A549 (cell line): ENCODE data around the gene RNF217.

ENCODE experiments used
- CTCF ChIP-seq: fragments of >200 bp; sonication (Bioruptor Twin); formaldehyde crosslinking; IDR thresholded peaks from 3 replicates; pipeline ENCODE4 v1.5.1; 2016
- EHMT2 ChIP-seq: fragments of 200-600 bp; sonication (generic); IDR thresholded peaks from 2 replicates; pipeline ENCODE4 v1.6.1; 2016; ENCODE audit warnings: antibody characterized with exemption, low read depth, mild to moderate bottlenecking, moderate library complexity
- ESRRA ChIP-seq: fragments of 150-350 bp; IDR thresholded peaks from 2 replicates; pipeline ENCODE4 v1.6.1; 2014; ENCODE audit warnings: mild to moderate bottlenecking, low read length, borderline replicate concordance
- HOXA7 ChIP-seq: fragments of 250-450 bp; sonication (Bioruptor Pico); IDR thresholded peaks from 2 replicates; pipeline ENCODE4 v1.5.0; 2020; ENCODE audit warnings: mild to moderate bottlenecking, moderate library complexity
- MAFK ChIP-seq: fragments of 450-650 bp; IDR thresholded peaks from 2 replicates; pipeline ENCODE4 v1.6.1; 2014; ENCODE audit not compliant: partially characterized antibody
- MYC ChIP-seq: IDR thresholded peaks from 2 replicates; pipeline ENCODE4 v1.6.1; 2012; ENCODE audit warnings: mild to moderate bottlenecking, inconsistent platforms, low read length, improper control_type of control experiment, borderline replicate concordance
- NPAS2 ChIP-seq: fragments of 250-450 bp; sonication (Bioruptor Pico); IDR thresholded peaks from 2 replicates; pipeline ENCODE4 v1.8.0; 2022; ENCODE audit warnings: mild to moderate bottlenecking, moderate library complexity, borderline replicate concordance
- POLR2A ChIP-seq: IDR thresholded peaks from 2 replicates; pipeline ENCODE4 v1.6.1; 2012; ENCODE audit warnings: mild to moderate bottlenecking, low read length
- TFCP2L1 ChIP-seq: fragments of 250-450 bp; sonication (Bioruptor Pico); IDR thresholded peaks from 2 replicates; pipeline ENCODE4 v1.5.0; 2021; ENCODE audit warnings: mild to moderate bottlenecking
- ZC3H11A ChIP-seq: fragments of 450-650 bp; IDR thresholded peaks from 2 replicates; pipeline ENCODE4 v1.6.1; 2014; ENCODE audit warnings: antibody characterized with exemption, mild to moderate bottlenecking
- TF ChIP-seq, protein P1 (sequence below): fragments of 200-600 bp; sonication (generic); IDR thresholded peaks from 2 replicates; pipeline ENCODE4 v1.6.1; 2016; ENCODE audit warnings: antibody characterized with exemption, mild to moderate bottlenecking, moderate library complexity

GRCh38 chr6:124913056-124913455 is 49.2 kb upstream of the RNF217 start:
- TF ChIP-seq HOXA7 (CRISPR knock-in tag) (no peak), CTCF (no peak), EHMT2 (no peak), MAFK (no peak), ZC3H11A (no peak), MYC (no peak), POLR2A (no peak), TFCP2L1 (CRISPR knock-in tag) (no peak), NPAS2 (CRISPR knock-in tag) (no peak), ESRRA (no peak)
- TF ChIP-seq, protein P1, sequence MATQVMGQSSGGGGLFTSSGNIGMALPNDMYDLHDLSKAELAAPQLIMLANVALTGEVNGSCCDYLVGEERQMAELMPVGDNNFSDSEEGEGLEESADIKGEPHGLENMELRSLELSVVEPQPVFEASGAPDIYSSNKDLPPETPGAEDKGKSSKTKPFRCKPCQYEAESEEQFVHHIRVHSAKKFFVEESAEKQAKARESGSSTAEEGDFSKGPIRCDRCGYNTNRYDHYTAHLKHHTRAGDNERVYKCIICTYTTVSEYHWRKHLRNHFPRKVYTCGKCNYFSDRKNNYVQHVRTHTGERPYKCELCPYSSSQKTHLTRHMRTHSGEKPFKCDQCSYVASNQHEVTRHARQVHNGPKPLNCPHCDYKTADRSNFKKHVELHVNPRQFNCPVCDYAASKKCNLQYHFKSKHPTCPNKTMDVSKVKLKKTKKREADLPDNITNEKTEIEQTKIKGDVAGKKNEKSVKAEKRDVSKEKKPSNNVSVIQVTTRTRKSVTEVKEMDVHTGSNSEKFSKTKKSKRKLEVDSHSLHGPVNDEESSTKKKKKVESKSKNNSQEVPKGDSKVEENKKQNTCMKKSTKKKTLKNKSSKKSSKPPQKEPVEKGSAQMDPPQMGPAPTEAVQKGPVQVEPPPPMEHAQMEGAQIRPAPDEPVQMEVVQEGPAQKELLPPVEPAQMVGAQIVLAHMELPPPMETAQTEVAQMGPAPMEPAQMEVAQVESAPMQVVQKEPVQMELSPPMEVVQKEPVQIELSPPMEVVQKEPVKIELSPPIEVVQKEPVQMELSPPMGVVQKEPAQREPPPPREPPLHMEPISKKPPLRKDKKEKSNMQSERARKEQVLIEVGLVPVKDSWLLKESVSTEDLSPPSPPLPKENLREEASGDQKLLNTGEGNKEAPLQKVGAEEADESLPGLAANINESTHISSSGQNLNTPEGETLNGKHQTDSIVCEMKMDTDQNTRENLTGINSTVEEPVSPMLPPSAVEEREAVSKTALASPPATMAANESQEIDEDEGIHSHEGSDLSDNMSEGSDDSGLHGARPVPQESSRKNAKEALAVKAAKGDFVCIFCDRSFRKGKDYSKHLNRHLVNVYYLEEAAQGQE, result no peak
